Neural progenitor cell (in vitro differentiated cells): ENCODE measurements around the gene AP2B1. TPM values are rescaled to one million over a fixed set of nuclear protein-coding genes. Genes with fewer than 3 reads are reported as not detected.
"Not testable (repeated sequence)": the region's sequence is repeated elsewhere in the genome, so short reads cannot be mapped to it uniquely, and the experiment has no call there.

ENCODE experiments used
- DNase-seq: peaks from one replicate; pipeline ENCODE4 v3.0.0-alpha.2; 2016; ENCODE audit warnings: low spot score
- H2AFZ ChIP-seq: fragments of 200-600 bp; sonication (generic); replicated peaks from 2 replicates; pipeline ENCODE4 v1.6.1; 2016; ENCODE audit warnings: antibody characterized with exemption
- H3F3A ChIP-seq: fragments of 200-600 bp; sonication (generic); 2 replicates; pipeline ENCODE4 v1.6.1; 2016; ENCODE audit warnings: antibody characterized with exemption, low read depth
- H3K27ac ChIP-seq: fragments of 200-600 bp; sonication (generic); 2 replicates; pipeline ENCODE4 v1.5.1; 2016; ENCODE audit warnings: mild to moderate bottlenecking
- H3K27me3 ChIP-seq: fragments of 200-600 bp; sonication (generic); 2 replicates; pipeline ENCODE4 v1.6.1; 2016; ENCODE audit warnings: mild to moderate bottlenecking, moderate library complexity
- H3K36me3 ChIP-seq: fragments of 200-600 bp; sonication (generic); 2 replicates; pipeline ENCODE4 v1.5.1; 2016
- H3K4me1 ChIP-seq: fragments of 200-600 bp; sonication (generic); 2 replicates; pipeline ENCODE4 v1.6.1; 2016; ENCODE audit warnings: mixed run types
- H3K4me2 ChIP-seq: fragments of 200-600 bp; sonication (generic); 2 replicates; pipeline ENCODE4 v1.6.1; 2016
- H3K4me3 ChIP-seq: fragments of 200-600 bp; sonication (generic); 2 replicates; pipeline ENCODE4 v1.5.1; 2016
- H3K79me2 ChIP-seq: fragments of 200-600 bp; sonication (generic); 2 replicates; pipeline ENCODE4 v1.6.1; 2016; ENCODE audit warnings: low read depth
- H3K9ac ChIP-seq: fragments of 200-600 bp; sonication (generic); 2 replicates; pipeline ENCODE4 v1.6.1; 2016
- H3K9me3 ChIP-seq: fragments of 200-600 bp; sonication (generic); 2 replicates; pipeline ENCODE4 v1.5.1; 2016; ENCODE audit warnings: low read depth
- H4K20me1 ChIP-seq: fragments of 200-600 bp; sonication (generic); 2 replicates; pipeline ENCODE4 v1.6.1; 2016; ENCODE audit warnings: low read depth
- H3K27ac Mint-ChIP-seq: 3 replicates; pipeline ENCODE4 v1.8.0; 2021; ENCODE audit warnings: mixed read lengths
- H3K27me3 Mint-ChIP-seq: 2 replicates; pipeline ENCODE4 v1.8.0; 2022; ENCODE audit warnings: low read depth, mild to moderate bottlenecking, inconsistent platforms, moderate library complexity, mixed read lengths; ENCODE audit not compliant: insufficient read depth
- H3K36me3 Mint-ChIP-seq: 3 replicates; pipeline ENCODE4 v1.8.0; 2021; ENCODE audit warnings: mixed read lengths
- H3K4me1 Mint-ChIP-seq: 3 replicates; pipeline ENCODE4 v1.8.0; 2021; ENCODE audit warnings: mixed read lengths
- H3K4me3 Mint-ChIP-seq: 3 replicates; pipeline ENCODE4 v1.8.0; 2021; ENCODE audit warnings: mild to moderate bottlenecking, moderate library complexity, mixed read lengths
- H3K9me3 Mint-ChIP-seq: 3 replicates; pipeline ENCODE4 v1.8.0; 2020; ENCODE audit warnings: mixed read lengths
- CTCF ChIP-seq: fragments of 200-600 bp; sonication (generic); IDR thresholded peaks from 2 replicates; pipeline ENCODE4 v1.5.1; 2017; ENCODE audit warnings: antibody characterized with exemption, mild to moderate bottlenecking
- EZH2 ChIP-seq: fragments of 200-600 bp; sonication (generic); IDR thresholded peaks from 2 replicates; pipeline ENCODE4 v1.6.1; 2017; ENCODE audit warnings: antibody characterized with exemption, mild to moderate bottlenecking, moderate library complexity
- EZH2phosphoT487 ChIP-seq: fragments of 200-600 bp; sonication (generic); IDR thresholded peaks from 2 replicates; pipeline ENCODE4 v1.6.1; 2017; ENCODE audit warnings: antibody characterized with exemption
- total RNA-seq: library from RNA; depleted of rRNA; stranded (reverse); fragments of >200 nt; gene quantifications from 2 replicates; pipeline ENCODE4 v1.2.3, GENCODE V29; 2015; ENCODE audit warnings: low replicate concordance

The AP2B1 gene
- total RNA-seq, 1 donor from 2014 or later: 125 TPM

DNA sequence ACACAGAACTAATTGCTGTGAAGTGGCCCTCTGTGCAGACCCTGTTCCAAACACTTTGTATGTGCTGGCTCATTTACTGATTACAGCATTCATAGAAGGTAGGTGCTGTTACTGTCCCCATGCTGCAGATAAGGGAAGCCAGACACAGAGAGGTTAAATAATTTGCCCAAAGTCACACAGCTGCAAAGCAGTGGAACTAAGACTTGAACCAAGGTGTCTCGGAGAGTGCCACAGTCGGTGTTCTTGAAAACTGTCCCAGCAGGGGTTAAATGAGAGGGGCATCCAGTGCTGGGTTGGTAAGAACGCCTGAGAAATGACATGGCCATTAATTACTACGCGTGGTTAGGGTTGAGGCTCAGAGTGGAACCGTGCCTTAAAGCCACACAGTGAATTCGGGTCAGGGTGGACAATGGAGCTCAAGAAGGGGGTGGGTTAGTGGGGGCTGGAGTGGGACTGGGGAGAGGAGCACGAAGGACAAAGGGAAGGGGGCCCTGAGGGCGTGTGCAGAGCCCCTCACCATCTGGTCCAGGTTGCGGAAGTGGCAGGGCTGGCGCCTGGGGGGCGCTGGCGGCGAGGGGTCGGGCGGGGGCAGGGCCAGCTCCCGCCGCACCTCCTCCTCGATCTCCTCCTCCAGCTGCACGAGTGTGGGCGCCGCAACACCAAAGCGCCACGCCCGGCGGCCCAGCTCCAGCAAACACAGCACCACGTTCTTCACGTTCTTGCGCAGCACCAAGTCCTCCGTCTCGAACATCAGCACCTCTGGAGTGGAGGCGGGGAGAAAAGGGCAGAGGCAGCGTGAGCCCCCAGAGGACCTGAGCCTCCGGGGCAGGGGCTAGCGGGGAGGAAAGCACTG lies 162.7 kb downstream of the AP2B1 start:
- H3K27ac ChIP-seq: no peak overlapping the region
- peaks cover 19% of the 10 kb centered on the region for H3K4me1 Mint-ChIP-seq
- no peaks in the 10 kb centered on the region for H3K36me3 ChIP-seq
- H3K4me2 ChIP-seq: peak overlapping the region; percentile 73
- H3K9me3 Mint-ChIP-seq: no peaks in the 10 kb centered on the region
- TF ChIP-seq EZH2: no peak
- TF ChIP-seq CTCF: peak; percentile 5
- H3K36me3 Mint-ChIP-seq: no peaks in the 10 kb centered on the region
- no peak overlapping the region for H3K9ac ChIP-seq
- H3K27me3 Mint-ChIP-seq: peaks cover 22% of the 10 kb centered on the region
- no peaks in the 10 kb centered on the region for H3K9me3 ChIP-seq
- no peaks in the 10 kb centered on the region for H4K20me1 ChIP-seq
- DNase-seq: peak; percentile 47
- H3K4me1 ChIP-seq: no peaks in the 10 kb centered on the region
- H3F3A ChIP-seq: no peaks in the 10 kb centered on the region
- H3K4me3 Mint-ChIP-seq: peak overlapping the region; percentile 38
- H3K27ac Mint-ChIP-seq: no peak overlapping the region
- H3K4me3 ChIP-seq: peak overlapping the region; percentile 34
- peak overlapping the region; percentile 85 for H2AFZ ChIP-seq
- peaks cover 27% of the 10 kb centered on the region for H3K27me3 ChIP-seq
- no peaks in the 10 kb centered on the region for H3K79me2 ChIP-seq

GRCh38 chr17:35750526-35751395 lies 163.6 kb downstream of the AP2B1 start:
- H3K27me3 ChIP-seq: peaks cover 27% of the 10 kb centered on the region
- H3K79me2 ChIP-seq: no peaks in the 10 kb centered on the region
- H3F3A ChIP-seq: no peaks in the 10 kb centered on the region
- peak overlapping the region; percentile 85 for H2AFZ ChIP-seq
- H3K36me3 ChIP-seq: no peaks in the 10 kb centered on the region
- peak overlapping the region; percentile 73 for H3K4me2 ChIP-seq
- no peaks in the 10 kb centered on the region for H3K9me3 ChIP-seq
- no peaks in the 10 kb centered on the region for H3K36me3 Mint-ChIP-seq
- H3K4me1 Mint-ChIP-seq: peaks cover 19% of the 10 kb centered on the region
- TF ChIP-seq CTCF (no peak), EZH2 (no peak), EZH2phosphoT487 (no peak)
- no peak overlapping the region for H3K27ac ChIP-seq
- peaks cover 22% of the 10 kb centered on the region for H3K27me3 Mint-ChIP-seq
- no peaks in the 10 kb centered on the region for H3K4me1 ChIP-seq
- H3K4me3 Mint-ChIP-seq: peak overlapping the region; percentile 56
- H3K4me3 ChIP-seq: peak overlapping the region; percentile 34
- H3K9ac ChIP-seq: no peak overlapping the region
- DNase-seq: no peak
- no peaks in the 10 kb centered on the region for H3K9me3 Mint-ChIP-seq
- no peak overlapping the region for H3K27ac Mint-ChIP-seq
- H4K20me1 ChIP-seq: no peaks in the 10 kb centered on the region

- not testable (repeated sequence) for H3K27ac Mint-ChIP-seq, H3K79me2 ChIP-seq, H3K4me1 ChIP-seq, H3K36me3 Mint-ChIP-seq, H3K9me3 ChIP-seq, H3K9ac ChIP-seq, H3F3A ChIP-seq, H3K27ac ChIP-seq, DNase-seq, H2AFZ ChIP-seq, H3K4me3 ChIP-seq, H3K9me3 Mint-ChIP-seq, H3K4me2 ChIP-seq, H3K36me3 ChIP-seq, H4K20me1 ChIP-seq
- Mint-ChIP-seq H3K4me3 (peak overlapping the region; percentile 44), H3K4me1 (peaks cover 19% of the 10 kb centered on the region), H3K27me3 (peaks cover 22% of the 10 kb centered on the region)
- H3K27me3 ChIP-seq: peaks cover 27% of the 10 kb centered on the region
Observed at GRCh38 chr17:35751541-35751940, 164.4 kb downstream of the AP2B1 start.
